Liver (tissue), 9 donors: ENCODE data around the gene EML4. TPM values are rescaled to one million over a fixed set of nuclear protein-coding genes. Genes with fewer than 3 reads are reported as not detected.

Experiments
- DNase-seq: peaks from one replicate; pipeline ENCODE4 v3.0.0-alpha.2; 2017; ENCODE audit warnings: low spot score
- H3K27ac ChIP-seq, 2 donors: one replicate each; pipeline ENCODE4 v1.7.0; 2013; ENCODE audit warnings: inconsistent platforms in 2 of 2, low read length in 2 of 2, control low read depth in 1 of 2, low read depth in 1 of 2, mild to moderate bottlenecking in 1 of 2
- H3K27me3 ChIP-seq, 4 donors: one replicate each; pipeline versions ENCODE4 v1.6.1 to v1.7.0; 2013; ENCODE audit warnings: low read length in 3 of 4, inconsistent platforms in 1 of 4, mild to moderate bottlenecking in 1 of 4, moderate library complexity in 1 of 4; ENCODE audit not compliant: control insufficient read depth in 4 of 4, insufficient read depth in 4 of 4
- H3K36me3 ChIP-seq, 4 donors: one replicate each; pipeline versions ENCODE4 v1.6.1 to v1.7.0; 2013; ENCODE audit warnings: low read length in 3 of 4, mild to moderate bottlenecking in 3 of 4, low read depth in 1 of 4, moderate library complexity in 1 of 4; ENCODE audit not compliant: control insufficient read depth in 4 of 4, insufficient read depth in 3 of 4
- H3K4me1 ChIP-seq, 4 donors: one replicate each; pipeline versions ENCODE4 v1.6.1 to v1.7.0; 2013; ENCODE audit warnings: low read length in 3 of 4, mild to moderate bottlenecking in 3 of 4, moderate library complexity in 1 of 4; ENCODE audit not compliant: control insufficient read depth in 4 of 4, insufficient read depth in 4 of 4
- H3K4me3 ChIP-seq, 3 donors: one replicate each; pipeline versions ENCODE4 v1.6.1 to v1.7.0; 2013; ENCODE audit warnings: low read length in 3 of 3, control low read depth in 1 of 3, low read depth in 1 of 3, mild to moderate bottlenecking in 1 of 3
- H3K9ac ChIP-seq, 2 donors: one replicate each; pipeline ENCODE4 v1.7.0; 2013; ENCODE audit warnings: low read length in 2 of 2, mild to moderate bottlenecking in 2 of 2, moderate library complexity in 2 of 2, control low read depth in 1 of 2, low read depth in 1 of 2
- H3K9me3 ChIP-seq, 4 donors: one replicate each; pipeline versions ENCODE4 v1.6.1 to v1.7.0; 2013; ENCODE audit warnings: low read length in 3 of 4; ENCODE audit not compliant: control insufficient read depth in 4 of 4
- ATF3 ChIP-seq: IDR thresholded peaks from 2 replicates; pipeline ENCODE4 v1.6.1; 2016; ENCODE audit warnings: antibody characterized with exemption
- CTCF ChIP-seq: fragments of 150-350 bp; IDR thresholded peaks from 2 replicates; pipeline ENCODE4 v1.5.1; 2017; ENCODE audit warnings: improper control_type of control experiment, low read depth, low read length; ENCODE audit not compliant: missing input control
- EGR1 ChIP-seq, 2 donors: IDR thresholded peaks; 2 replicates each; pipeline ENCODE4 v1.6.1; 2016 to 2018; ENCODE audit warnings: antibody characterized with exemption in 2 of 2, low read depth in 2 of 2
- FOXA1 ChIP-seq: IDR thresholded peaks from 2 replicates; pipeline ENCODE4 v1.6.1; 2016; ENCODE audit warnings: antibody characterized with exemption
- FOXA2 ChIP-seq: IDR thresholded peaks from 2 replicates; pipeline ENCODE4 v1.6.1; 2016; ENCODE audit warnings: antibody characterized with exemption
- GABPA ChIP-seq, 2 donors: IDR thresholded peaks in 1 of 2; conservative IDR thresholded peaks in 1 of 2; 2 replicates each; pipeline ENCODE4 v1.6.1; 2016; ENCODE audit warnings: antibody characterized with exemption in 2 of 2, mild to moderate bottlenecking in 1 of 2, moderate library complexity in 1 of 2
- HNF4A ChIP-seq, 2 donors: conservative IDR thresholded peaks; 2 replicates each; pipeline ENCODE4 v1.6.1; 2016; ENCODE audit warnings: antibody characterized with exemption in 2 of 2, mild to moderate bottlenecking in 2 of 2
- HNF4G ChIP-seq: IDR thresholded peaks from 2 replicates; pipeline ENCODE4 v1.6.1; 2016; ENCODE audit warnings: antibody characterized with exemption
- JUND ChIP-seq, 2 donors: IDR thresholded peaks; 2 replicates each; pipeline ENCODE4 v1.6.1; 2016; ENCODE audit warnings: antibody characterized with exemption in 2 of 2
- MAX ChIP-seq: IDR thresholded peaks from 2 replicates; pipeline ENCODE4 v1.6.1; 2016; ENCODE audit warnings: antibody characterized with exemption
- NR2F2 ChIP-seq: IDR thresholded peaks from 2 replicates; pipeline ENCODE4 v1.6.1; 2016; ENCODE audit warnings: antibody characterized with exemption
- RAD21 ChIP-seq, 2 donors: IDR thresholded peaks; 2 replicates each; pipeline ENCODE4 v1.6.1; 2016; ENCODE audit warnings: antibody characterized with exemption in 2 of 2, mild to moderate bottlenecking in 2 of 2
- REST ChIP-seq: IDR thresholded peaks from 2 replicates; pipeline ENCODE4 v1.6.1; 2016; ENCODE audit warnings: antibody characterized with exemption, mild to moderate bottlenecking
- RXRA ChIP-seq, 2 donors: IDR thresholded peaks; 2 replicates each; pipeline ENCODE4 v1.6.1; 2017 to 2018; ENCODE audit warnings: antibody characterized with exemption in 2 of 2, mild to moderate bottlenecking in 1 of 2
- SP1 ChIP-seq: IDR thresholded peaks from 2 replicates; pipeline ENCODE4 v1.6.1; 2018; ENCODE audit warnings: antibody characterized with exemption, mild to moderate bottlenecking
- TAF1 ChIP-seq: conservative IDR thresholded peaks from 2 replicates; pipeline ENCODE4 v1.6.1; 2016; ENCODE audit warnings: antibody characterized with exemption, mild to moderate bottlenecking
- YY1 ChIP-seq: IDR thresholded peaks from 2 replicates; pipeline ENCODE4 v1.6.1; 2016; ENCODE audit warnings: antibody characterized with exemption, mild to moderate bottlenecking
- ZBTB33 ChIP-seq: IDR thresholded peaks from 2 replicates; pipeline ENCODE4 v1.6.1; 2016; ENCODE audit warnings: antibody characterized with exemption
- WGBS: extraction: QIAGEN DNeasy Blood & Tissue Kit; methylation state at CpG from one replicate; pipeline ENCODE4 v1.1.7; 2013; 5-methylcytosine and 5-hydroxymethylcytosine counted together
- polyA plus RNA-seq, 2 donors: library from polyadenylated mRNA; stranded (reverse) in 1 of 2; unstranded in 1 of 2; fragments of 200-250 nt in 1 of 2; fragments of >200 nt in 1 of 2; fragmentation: Nextera tagmentation in 1 of 2; extraction: Ambion mirVana in 1 of 2; gene quantifications; one replicate each; pipeline versions ENCODE4 v1.2.1 to v1.2.3, GENCODE V29; 2013 to 2015
- total RNA-seq, 2 donors: library from RNA; depleted of rRNA; stranded (reverse); fragments of >200 nt; gene quantifications; one replicate each; pipeline ENCODE4 v1.2.3, GENCODE V29; 2014
- donor health status: healthy.
- donor health status: healthy.
- donor health status: healthy.
- donor health status: healthy.
- donor health status: healthy.

Gene EML4
- total and polyA plus RNA-seq, 4 donors: 12.8 to 49.6 (median 34.8) TPM

- peaks cover 0 to 8% (median 6%) of the 10 kb centered on the region in 4 donors for H3K36me3 ChIP-seq
- peak overlapping the region; percentile 69 to 75 for H3K27ac ChIP-seq
- WGBS: 83% methylated on average over 11 of the region's 11 CpGs
- TF ChIP-seq REST: no peak
- no peak for TF ChIP-seq NR2F2
- no peak for TF ChIP-seq RXRA (IDR thresholded peaks at IDR 0.05)
- no peak for TF ChIP-seq YY1
- no peak for TF ChIP-seq ATF3
- TF ChIP-seq GABPA (IDR thresholded peaks at IDR 0.05 in 1 of 2, conservative IDR thresholded peaks at IDR 0.05 in 1 of 2): no peak
- TF ChIP-seq ZBTB33: no peak
- no peak for TF ChIP-seq HNF4G
- TF ChIP-seq JUND (IDR thresholded peaks at IDR 0.05): no peak
- no peak for TF ChIP-seq RAD21 (IDR thresholded peaks at IDR 0.05)
- TF ChIP-seq FOXA1: no peak
- TF ChIP-seq CTCF: no peak
- TF ChIP-seq HNF4A (conservative IDR thresholded peaks at IDR 0.05): no peak
- no peak for TF ChIP-seq MAX
- no peak for TF ChIP-seq FOXA2
- no peak for TF ChIP-seq EGR1 (IDR thresholded peaks at IDR 0.05; ENCODE audit: low read depth in 2 of 2)
- no peak for TF ChIP-seq TAF1
- TF ChIP-seq SP1: no peak
- H3K9ac ChIP-seq: no peak overlapping the region
- no peaks in the 10 kb centered on the region for H3K27me3 ChIP-seq
- H3K4me1 ChIP-seq: peaks cover 11 to 35% (median 23%) of the 10 kb centered on the region in 4 donors
- no peaks in the 10 kb centered on the region for H3K9me3 ChIP-seq
- no peak for DNase-seq
- no peak overlapping the region for H3K4me3 ChIP-seq
These were observed 173.7 kb downstream of the EML4 start for GRCh38 chr2:42342795-42343241.
